Hypothalamus (tissue), 51 donors: Measurements from ENCODE around the gene SUSD6.

Source experiments
- DNase-seq, 51 donors: peaks; one replicate each; lab custom pipeline; 2025; lab: John Stamatoyannopoulos, UW

Gene SUSD6

GRCh38 chr14:69749956-69750355 lies 138.6 kb downstream of the SUSD6 start:
- DNase-seq: no peak

GRCh38 chr14:69750495-69750894 lies 139.1 kb downstream of the SUSD6 start:
- DNase-seq: no peak

- no peak for DNase-seq
Observed at GRCh38 chr14:69752773-69753172, 141.4 kb downstream of the SUSD6 start.

GRCh38 chr14:69753860-69754259 lies 142.5 kb downstream of the SUSD6 start:
- DNase-seq: no peak

GRCh38 chr14:69754487-69754886 lies 143.1 kb downstream of the SUSD6 start:
- DNase-seq: no peak

- DNase-seq: no peak
Observed at GRCh38 chr14:69755296-69755695, 143.9 kb downstream of the SUSD6 start.

GRCh38 chr14:69755784-69756183 lies 144.4 kb downstream of the SUSD6 start:
- no peak for DNase-seq

- DNase-seq: no peak
Observed at GRCh38 chr14:69756298-69756697, 144.9 kb downstream of the SUSD6 start.

- DNase-seq: no peak
Observed at GRCh38 chr14:69760810-69761209, 149.4 kb downstream of the SUSD6 start.

GRCh38 chr14:69763761-69764510 lies 152.5 kb downstream of the SUSD6 start:
- no peak for DNase-seq
